Nephron (organoid): ENCODE data around the gene DUSP6.

Experiments
- H3K27ac Mint-ChIP-seq, 3 experiments: 2 replicates each; pipeline ENCODE4 v1.8.0; 2020; ENCODE audit warnings: mixed read lengths in 3 of 3, mild to moderate bottlenecking in 2 of 3, moderate library complexity in 1 of 3
- H3K27me3 Mint-ChIP-seq: 2 replicates; pipeline ENCODE4 v1.8.0; 2021; ENCODE audit warnings: low read depth, mild to moderate bottlenecking, moderate library complexity, mixed read lengths
- H3K36me3 Mint-ChIP-seq: 2 replicates; pipeline ENCODE4 v1.8.0; 2020; ENCODE audit warnings: low read depth, mixed read lengths
- H3K4me1 Mint-ChIP-seq: 2 replicates; pipeline ENCODE4 v1.8.0; 2020; ENCODE audit warnings: mixed read lengths
- H3K4me3 Mint-ChIP-seq, 3 experiments: 2 replicates each; pipeline ENCODE4 v1.8.0; 2020; ENCODE audit warnings: mild to moderate bottlenecking in 3 of 3, mixed read lengths in 3 of 3, moderate library complexity in 2 of 3
- H3K9me3 Mint-ChIP-seq: 2 replicates; pipeline ENCODE4 v1.8.0; 2020; ENCODE audit warnings: mixed read lengths
- CTCF ChIP-seq, 3 experiments: fragments of 200-600 bp; sonication (generic); IDR thresholded peaks; one replicate each; pipeline ENCODE4 v1.5.0; 2021; ENCODE audit warnings: antibody characterized with exemption in 3 of 3; ENCODE audit not compliant: unreplicated experiment in 3 of 3

The DUSP6 gene

DNA sequence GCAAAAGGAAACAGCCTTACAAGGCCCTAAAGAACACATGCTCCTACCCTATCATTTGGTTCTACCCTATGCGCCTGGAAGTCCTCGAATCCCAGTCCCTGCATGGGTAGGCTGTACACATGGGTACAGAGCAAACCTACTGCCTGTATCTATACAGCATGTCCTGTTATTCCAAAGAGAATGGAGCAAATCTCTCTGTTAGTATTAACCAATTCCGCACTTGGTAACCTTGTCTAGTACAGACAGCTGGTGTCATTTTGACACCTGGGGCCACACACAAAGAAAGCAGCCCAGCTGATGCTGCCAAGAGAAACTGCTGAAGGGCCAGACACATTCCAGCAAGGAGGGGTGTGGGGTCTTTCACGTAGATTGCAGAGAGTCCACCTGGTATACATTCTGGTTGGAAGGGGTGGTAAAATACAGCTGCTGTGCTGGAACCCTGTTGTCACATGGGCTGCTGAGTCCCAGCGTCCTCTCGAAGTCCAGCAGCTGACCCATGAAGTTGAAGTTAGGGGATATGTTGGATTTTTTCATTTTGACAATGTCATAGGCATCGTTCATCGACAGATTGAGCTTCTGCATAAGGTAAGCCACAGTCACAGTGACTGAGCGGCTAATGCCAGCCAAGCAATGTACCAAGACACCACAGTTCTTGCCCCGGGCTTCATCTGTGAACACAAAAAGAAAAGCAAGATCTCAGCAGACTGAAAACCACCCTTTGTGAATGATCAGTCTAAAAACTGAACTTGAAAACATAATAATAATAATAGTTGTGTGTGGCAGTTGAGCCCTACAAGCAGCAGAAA lies 3.2 kb downstream of the DUSP6 start:
- TF ChIP-seq CTCF (IDR thresholded peaks at IDR 0.05; ENCODE audit: unreplicated experiment in 3 of 3) = no peak
- peaks cover 66% of the 10 kb centered on the region for H3K27me3 Mint-ChIP-seq
- H3K4me3 Mint-ChIP-seq = peak overlapping the region; percentile 90 to 97 (median 91)
- H3K9me3 Mint-ChIP-seq = no peaks in the 10 kb centered on the region
- peaks cover 68% of the 10 kb centered on the region for H3K4me1 Mint-ChIP-seq
- H3K36me3 Mint-ChIP-seq = peaks cover 6% of the 10 kb centered on the region
- peak overlapping the region in 2 of 3 experiments; percentile 39 to 52 for H3K27ac Mint-ChIP-seq

DNA sequence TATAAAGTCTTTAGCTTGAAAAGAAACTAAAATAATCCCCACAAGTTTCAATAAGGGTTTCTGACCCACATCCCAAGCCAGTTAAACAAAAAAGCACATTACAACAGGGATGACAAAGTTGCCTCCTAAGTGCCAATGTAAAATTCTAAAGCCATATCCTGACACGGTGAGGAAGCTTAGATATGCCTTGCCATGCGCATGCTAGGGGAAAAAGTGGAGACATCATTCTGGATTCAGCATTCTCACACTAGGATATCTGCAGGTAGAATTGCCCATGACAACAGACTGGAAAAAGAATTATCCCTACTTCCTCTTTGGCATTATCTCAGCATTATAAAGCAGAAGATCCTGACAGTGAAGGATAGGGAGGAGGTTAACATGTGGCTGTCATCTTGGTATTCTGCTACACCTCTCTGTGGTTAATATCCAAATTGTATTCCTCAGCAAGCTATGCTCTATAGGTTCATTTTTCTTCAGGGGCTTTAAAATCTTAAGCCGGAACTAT lies 4.9 kb downstream of the DUSP6 start:
- no peaks in the 10 kb centered on the region for H3K9me3 Mint-ChIP-seq

DNA sequence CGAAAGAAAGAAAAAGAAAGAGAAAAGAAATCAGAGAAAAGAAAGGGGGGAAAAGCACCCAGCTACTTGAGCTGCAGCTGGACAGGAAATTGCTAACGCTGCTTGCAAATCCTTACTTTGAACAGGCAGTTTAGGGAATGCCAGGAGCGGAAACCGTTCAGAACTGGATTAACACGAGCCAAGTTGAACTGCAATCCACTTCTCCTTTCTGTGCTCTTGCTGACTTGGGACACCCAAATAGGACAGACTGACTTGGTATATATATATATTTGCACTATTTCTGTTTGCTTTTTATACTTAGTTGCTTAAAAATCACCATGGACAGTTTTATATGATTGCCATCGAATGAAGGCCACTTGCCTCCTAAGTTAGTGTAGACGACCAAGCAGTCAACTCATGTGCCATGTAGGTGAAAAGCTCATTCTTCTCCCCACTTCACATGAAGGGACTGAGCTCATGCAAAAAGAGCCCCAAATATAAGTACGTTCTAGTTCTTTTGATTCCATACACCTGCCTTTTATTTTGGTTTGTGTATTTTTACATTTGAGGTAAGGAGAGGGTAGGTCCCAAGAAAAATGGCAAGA lies 5.5 kb downstream of the DUSP6 start:
- Mint-ChIP-seq H3K9me3 (no peaks in the 10 kb centered on the region), H3K4me3 (peak overlapping the region; percentile 37 to 67 (median 57)), H3K27ac (peak overlapping the region; percentile 32 to 78 (median 70)), H3K4me1 (peaks cover 68% of the 10 kb centered on the region), H3K27me3 (peaks cover 54% of the 10 kb centered on the region), H3K36me3 (peaks cover 6% of the 10 kb centered on the region)
- TF ChIP-seq CTCF (IDR thresholded peaks at IDR 0.05; ENCODE audit: unreplicated experiment in 3 of 3) = no peak

More for the DNA sequence above, 4.9 kb downstream of the DUSP6 start:
- Mint-ChIP-seq H3K4me3 (peak overlapping the region in 2 of 3 experiments; percentile 16 to 18), H3K4me1 (peaks cover 72% of the 10 kb centered on the region), H3K36me3 (peaks cover 6% of the 10 kb centered on the region), H3K27ac (peak overlapping the region in 1 of 3 experiments; percentile 19), H3K27me3 (peaks cover 59% of the 10 kb centered on the region)
- TF ChIP-seq CTCF (IDR thresholded peaks at IDR 0.05; ENCODE audit: unreplicated experiment in 3 of 3) = no peak

DNA sequence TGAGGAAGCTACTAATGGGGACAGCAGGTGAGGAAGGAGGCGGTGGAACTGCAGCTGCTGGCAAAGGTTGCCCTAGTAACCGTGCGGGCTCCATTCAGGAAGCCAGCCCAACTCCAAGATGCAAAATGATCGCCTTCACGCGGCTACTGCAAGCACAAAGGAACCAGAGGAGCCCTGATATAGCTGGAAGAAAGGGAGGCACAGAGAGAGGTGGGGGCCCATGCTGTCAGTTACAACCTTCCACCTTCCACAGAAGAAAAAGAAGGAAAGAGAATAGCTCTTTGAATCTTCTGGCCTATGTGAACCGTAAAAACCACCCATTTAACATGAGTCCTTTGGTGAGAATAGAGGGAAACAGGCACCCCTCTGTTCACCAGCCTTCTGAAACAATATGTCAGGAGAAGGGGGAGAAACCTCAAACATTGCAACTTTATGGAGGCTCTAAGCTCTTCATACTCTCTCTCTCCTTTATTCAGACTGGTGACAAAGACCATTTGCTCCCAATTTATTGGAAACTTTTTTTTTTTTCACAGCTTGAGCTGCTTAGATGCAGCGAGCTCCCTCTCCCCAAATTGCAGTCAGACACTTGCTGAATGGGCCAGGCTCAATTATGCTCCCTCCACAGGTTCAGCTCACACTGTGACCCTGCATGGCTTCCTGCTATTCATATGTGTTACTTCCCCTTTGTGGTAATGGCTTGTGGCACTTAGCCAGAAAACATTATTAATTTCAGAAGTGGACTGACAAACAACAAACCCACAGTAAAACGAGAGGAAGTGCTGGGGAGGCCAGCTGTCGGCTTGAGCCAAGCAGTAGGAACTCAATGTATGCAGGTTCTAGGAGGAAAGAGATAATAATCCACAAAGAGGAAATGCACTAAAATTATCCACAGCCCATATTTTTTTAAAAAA lies 6.2 kb downstream of the DUSP6 start:
- Mint-ChIP-seq H3K27me3 (peaks cover 46% of the 10 kb centered on the region), H3K9me3 (no peaks in the 10 kb centered on the region)

More for the DNA sequence above, 6.2 kb downstream of the DUSP6 start:
- H3K4me1 Mint-ChIP-seq = peaks cover 63% of the 10 kb centered on the region
- H3K36me3 Mint-ChIP-seq = peaks cover 6% of the 10 kb centered on the region
- no peak for TF ChIP-seq CTCF (IDR thresholded peaks at IDR 0.05; ENCODE audit: unreplicated experiment in 3 of 3)
- peak overlapping the region; percentile 32 to 78 (median 70) for H3K27ac Mint-ChIP-seq
- H3K4me3 Mint-ChIP-seq = peak overlapping the region; percentile 37 to 67 (median 57)
